ENCODE results near the gene FAM83E.

Gene FAM83E

GRCh38 chr19:48635966-48636858, 21.3 kb upstream of the FAM83E start:
- H3K36me3 Mint-ChIP-seq (ENCODE audit: low read depth), result peaks cover 5% of the 10 kb centered on the region
- peaks cover 29% of the 10 kb centered on the region for H3K4me1 Mint-ChIP-seq
- no peaks in the 10 kb centered on the region for H3K9me3 Mint-ChIP-seq
- H3K4me3 Mint-ChIP-seq, result peak overlapping the region; percentile 86 to 97 (median 86)
- H3K27ac Mint-ChIP-seq, result peak overlapping the region in 2 of 3 experiments; percentile 90 to 97
- TF ChIP-seq, protein P1, sequence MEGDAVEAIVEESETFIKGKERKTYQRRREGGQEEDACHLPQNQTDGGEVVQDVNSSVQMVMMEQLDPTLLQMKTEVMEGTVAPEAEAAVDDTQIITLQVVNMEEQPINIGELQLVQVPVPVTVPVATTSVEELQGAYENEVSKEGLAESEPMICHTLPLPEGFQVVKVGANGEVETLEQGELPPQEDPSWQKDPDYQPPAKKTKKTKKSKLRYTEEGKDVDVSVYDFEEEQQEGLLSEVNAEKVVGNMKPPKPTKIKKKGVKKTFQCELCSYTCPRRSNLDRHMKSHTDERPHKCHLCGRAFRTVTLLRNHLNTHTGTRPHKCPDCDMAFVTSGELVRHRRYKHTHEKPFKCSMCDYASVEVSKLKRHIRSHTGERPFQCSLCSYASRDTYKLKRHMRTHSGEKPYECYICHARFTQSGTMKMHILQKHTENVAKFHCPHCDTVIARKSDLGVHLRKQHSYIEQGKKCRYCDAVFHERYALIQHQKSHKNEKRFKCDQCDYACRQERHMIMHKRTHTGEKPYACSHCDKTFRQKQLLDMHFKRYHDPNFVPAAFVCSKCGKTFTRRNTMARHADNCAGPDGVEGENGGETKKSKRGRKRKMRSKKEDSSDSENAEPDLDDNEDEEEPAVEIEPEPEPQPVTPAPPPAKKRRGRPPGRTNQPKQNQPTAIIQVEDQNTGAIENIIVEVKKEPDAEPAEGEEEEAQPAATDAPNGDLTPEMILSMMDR (IDR thresholded peaks at IDR 0.05; ENCODE audit: unreplicated experiment in 3 of 3), result no peak
- no peaks in the 10 kb centered on the region for H3K27me3 Mint-ChIP-seq (ENCODE audit: low read depth)

- no peaks in the 10 kb centered on the region for H3K9me3 Mint-ChIP-seq
- H3K36me3 Mint-ChIP-seq (ENCODE audit: low read depth), result peaks cover 5% of the 10 kb centered on the region
- peak overlapping the region; percentile 86 to 97 (median 86) for H3K4me3 Mint-ChIP-seq
- H3K27me3 Mint-ChIP-seq (ENCODE audit: low read depth), result no peaks in the 10 kb centered on the region
- H3K27ac Mint-ChIP-seq, result peak overlapping the region in 2 of 3 experiments; percentile 43 to 97
- peaks cover 34% of the 10 kb centered on the region for H3K4me1 Mint-ChIP-seq
- TF ChIP-seq, protein P1 (IDR thresholded peaks at IDR 0.05; ENCODE audit: unreplicated experiment in 3 of 3), result no peak
Observed at GRCh38 chr19:48635263-48635965, 20.5 kb upstream of the FAM83E start.

- Mint-ChIP-seq H3K27me3 (ENCODE audit: low read depth) (no peaks in the 10 kb centered on the region), H3K4me3 (peak overlapping the region; percentile 77 to 80 (median 79)), H3K9me3 (no peaks in the 10 kb centered on the region), H3K27ac (peak overlapping the region; percentile 21 to 96 (median 82)), H3K4me1 (peaks cover 39% of the 10 kb centered on the region), H3K36me3 (ENCODE audit: low read depth) (peaks cover 5% of the 10 kb centered on the region)
- TF ChIP-seq, protein P1 (IDR thresholded peaks at IDR 0.05; ENCODE audit: unreplicated experiment in 3 of 3), result no peak
Observed at GRCh38 chr19:48634424-48635262, 19.8 kb upstream of the FAM83E start.

DNA sequence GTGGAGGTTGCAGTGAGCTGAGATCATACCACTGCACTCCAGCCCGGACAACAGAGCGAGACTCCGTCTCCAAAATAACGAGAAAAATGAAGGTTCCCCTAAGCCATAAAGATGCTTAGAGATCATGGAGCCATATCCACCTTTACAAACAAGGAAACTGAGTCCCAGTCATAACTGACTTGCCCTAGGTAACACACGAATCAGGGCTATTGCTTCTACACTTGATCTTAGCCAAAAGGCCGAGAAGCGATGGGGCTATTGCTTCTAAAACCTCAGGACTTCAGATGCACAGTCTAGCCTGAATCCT, 19.1 kb upstream of the FAM83E start:
- H3K9me3 Mint-ChIP-seq, result no peaks in the 10 kb centered on the region
- TF ChIP-seq, protein P1 (IDR thresholded peaks at IDR 0.05; ENCODE audit: unreplicated experiment in 3 of 3), result no peak
- H3K4me1 Mint-ChIP-seq, result peaks cover 39% of the 10 kb centered on the region
- peak overlapping the region; percentile 77 to 80 (median 79) for H3K4me3 Mint-ChIP-seq
- peak overlapping the region; percentile 21 to 96 (median 82) for H3K27ac Mint-ChIP-seq
- H3K27me3 Mint-ChIP-seq (ENCODE audit: low read depth), result no peaks in the 10 kb centered on the region
- peaks cover 5% of the 10 kb centered on the region for H3K36me3 Mint-ChIP-seq (ENCODE audit: low read depth)

- peak overlapping the region in 1 of 3 experiments; percentile 77 for H3K4me3 Mint-ChIP-seq
- H3K36me3 Mint-ChIP-seq (ENCODE audit: low read depth), result peaks cover 2% of the 10 kb centered on the region
- H3K4me1 Mint-ChIP-seq, result peaks cover 36% of the 10 kb centered on the region
- peak overlapping the region in 1 of 3 experiments; percentile 96 for H3K27ac Mint-ChIP-seq
- H3K27me3 Mint-ChIP-seq (ENCODE audit: low read depth), result no peaks in the 10 kb centered on the region
- TF ChIP-seq, protein P1 (IDR thresholded peaks at IDR 0.05; ENCODE audit: unreplicated experiment in 3 of 3), result no peak
- H3K9me3 Mint-ChIP-seq, result no peaks in the 10 kb centered on the region
Observed at GRCh38 chr19:48633148-48634035, 18.5 kb upstream of the FAM83E start.

All from nephron (organoid).